Endometrial microvascular endothelial cells (primary cell): ENCODE data around the gene F2RL1. TPM values are rescaled to one million over a fixed set of nuclear protein-coding genes. Genes with fewer than 3 reads are reported as not detected.

Experiments
- in situ Hi-C: cut with HindIII; loops from 2 replicates; pipeline ENCODE4 v1.10.0; 2017; ENCODE audit warnings: low sequenced_read_pairs, low pct_unique_long_range_greater_than_20kb; ENCODE audit errors: inconsistent ontology term
- total RNA-seq: library from RNA; depleted of rRNA; stranded (reverse); fragments of >200 nt; gene quantifications from one replicate; pipeline ENCODE4 v1.2.3, GENCODE V29; 2015; ENCODE audit errors: inconsistent ontology term

The F2RL1 gene
- total RNA-seq, 1 donor from 2014 or later, result 13.8 TPM

DNA sequence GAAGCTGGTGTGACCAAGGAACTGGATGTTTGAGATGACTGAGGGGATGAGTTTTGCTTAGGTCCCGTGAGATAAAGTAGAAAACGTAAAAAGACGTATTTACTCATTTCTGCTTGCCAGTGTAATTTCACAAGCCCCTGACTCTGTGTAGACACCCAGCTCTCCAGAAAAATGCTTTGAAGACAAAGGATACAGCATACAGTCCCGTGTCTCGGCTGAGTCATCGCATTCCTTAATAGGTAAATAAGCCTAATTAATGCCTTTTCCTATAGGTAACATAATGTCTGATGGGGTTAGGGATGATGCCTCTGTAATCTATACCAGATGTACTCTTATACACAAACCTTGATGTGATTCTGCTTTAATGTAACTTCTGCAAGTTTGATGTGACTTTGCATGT is 51.2 kb downstream of the F2RL1 start:
- in situ Hi-C loops, result no loop called here

- in situ Hi-C loops, result no loop called here
Observed at GRCh38 chr5:76874088-76874581, 55.3 kb downstream of the F2RL1 start.

Other genes starting within 250 kb of the F2RL1 start
- 2.9 TPM for gene F2RL2, start 195.6 kb upstream of the F2RL1 start, total RNA-seq
- gene F2R, start 102.9 kb upstream of the F2RL1 start, total RNA-seq, result 230 TPM
- gene S100Z, start 31.0 kb downstream of the F2RL1 start, total RNA-seq, result not detected
- not detected for gene CRHBP, start 134.0 kb downstream of the F2RL1 start, total RNA-seq
- 12.5 TPM for gene AGGF1, start 211.4 kb downstream of the F2RL1 start, total RNA-seq